ENCODE results near the gene MEGF8.
"Not testable (repeated sequence)": the region's sequence is repeated elsewhere in the genome, so short reads cannot be mapped to it uniquely, and the experiment has no call there.

MEGF8 gene

GRCh38 chr19:42331333-42331732, 5.9 kb downstream of the MEGF8 start:
- DNase-seq (ENCODE audit: low read depth): not testable (repeated sequence)

- no peak for DNase-seq (ENCODE audit: low read depth)
These were observed 6.6 kb downstream of the MEGF8 start for GRCh38 chr19:42332059-42332458.

- no peak for DNase-seq (ENCODE audit: low read depth)
These were observed 7.6 kb downstream of the MEGF8 start for GRCh38 chr19:42333018-42333417.

GRCh38 chr19:42333975-42334696, 8.7 kb downstream of the MEGF8 start:
- DNase-seq (ENCODE audit: low read depth): no peak

- no peak for DNase-seq (ENCODE audit: low read depth)
These were observed 9.4 kb downstream of the MEGF8 start for GRCh38 chr19:42334697-42335373.

GRCh38 chr19:42335374-42335936, 10.0 kb downstream of the MEGF8 start:
- no peak for DNase-seq (ENCODE audit: low read depth)

GRCh38 chr19:42335971-42336370, 10.5 kb downstream of the MEGF8 start:
- no peak for DNase-seq (ENCODE audit: low read depth)

GRCh38 chr19:42339126-42339860, 13.9 kb downstream of the MEGF8 start:
- not testable (repeated sequence) for DNase-seq (ENCODE audit: low read depth)

GRCh38 chr19:42339922-42340321, 14.5 kb downstream of the MEGF8 start:
- not testable (repeated sequence) for DNase-seq (ENCODE audit: low read depth)

GRCh38 chr19:42343344-42344110, 18.1 kb downstream of the MEGF8 start:
- no peak for DNase-seq (ENCODE audit: low read depth)

- no peak for DNase-seq (ENCODE audit: low read depth)
These were observed 19.0 kb downstream of the MEGF8 start for GRCh38 chr19:42344336-42344893.

- no peak for DNase-seq (ENCODE audit: low read depth)
These were observed 19.9 kb downstream of the MEGF8 start for GRCh38 chr19:42345191-42345812.

- no peak for DNase-seq (ENCODE audit: low read depth)
These were observed 22.8 kb downstream of the MEGF8 start for GRCh38 chr19:42348211-42348610.

- DNase-seq (ENCODE audit: low read depth): no peak
These were observed 24.1 kb downstream of the MEGF8 start for GRCh38 chr19:42349378-42350107.

GRCh38 chr19:42350417-42350816, 25.0 kb downstream of the MEGF8 start:
- no peak for DNase-seq (ENCODE audit: low read depth)

- no peak for DNase-seq (ENCODE audit: low read depth)
These were observed 25.8 kb downstream of the MEGF8 start for GRCh38 chr19:42351079-42351735.

- no peak for DNase-seq (ENCODE audit: low read depth)
These were observed 27.1 kb downstream of the MEGF8 start for GRCh38 chr19:42352301-42353259.

- no peak for DNase-seq (ENCODE audit: low read depth)
These were observed 28.0 kb downstream of the MEGF8 start for GRCh38 chr19:42353341-42354015.
